ENCODE data around the gene ADARB2. TPM values are rescaled to one million over a fixed set of nuclear protein-coding genes. Genes with fewer than 3 reads are reported as not detected.
"Not testable (repeated sequence)": the region's sequence is repeated elsewhere in the genome, so short reads cannot be mapped to it uniquely, and the experiment has no call there.

ADARB2 gene
- polyA plus RNA-seq, 10 donors = 0.04 to 0.45 (median 0.28) TPM

DNA sequence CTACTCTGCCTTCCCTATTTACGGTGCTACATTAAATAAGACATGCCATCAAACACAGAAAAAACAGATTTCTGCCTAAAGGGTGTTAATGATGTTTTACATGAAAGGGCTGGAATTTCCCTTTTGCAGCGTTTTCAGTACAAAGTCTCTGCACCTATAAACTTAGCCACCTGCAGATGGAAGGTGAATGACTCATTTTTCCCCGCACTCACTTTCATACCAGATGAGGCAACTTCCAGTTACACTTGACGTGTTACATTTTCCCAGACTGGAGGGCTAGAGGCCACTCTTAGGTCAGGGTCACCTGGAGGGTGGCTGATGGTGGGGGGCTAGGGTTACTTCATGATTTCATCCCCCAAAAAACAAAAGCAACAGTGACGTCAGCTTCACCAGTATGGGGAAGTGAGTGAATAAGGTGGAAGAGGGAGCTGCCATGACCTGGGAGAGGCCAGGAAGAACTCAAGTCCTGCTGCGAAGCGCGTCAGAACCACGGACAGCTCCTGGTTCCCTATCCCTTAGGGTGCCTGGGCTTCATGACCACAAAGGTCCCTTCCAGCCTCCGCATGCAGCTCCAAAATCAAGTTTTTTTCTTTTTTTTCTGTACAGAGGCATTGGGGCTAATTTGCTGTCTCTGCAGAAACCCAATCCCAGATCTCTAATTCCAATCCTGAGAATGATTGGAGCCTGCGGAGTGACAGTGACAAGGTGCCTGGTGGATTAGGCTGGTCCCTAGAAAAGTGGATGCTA lies 94.0 kb downstream of the ADARB2 start:
- DNase-seq = peak; percentile 5 to 64 (median 51)

DNA sequence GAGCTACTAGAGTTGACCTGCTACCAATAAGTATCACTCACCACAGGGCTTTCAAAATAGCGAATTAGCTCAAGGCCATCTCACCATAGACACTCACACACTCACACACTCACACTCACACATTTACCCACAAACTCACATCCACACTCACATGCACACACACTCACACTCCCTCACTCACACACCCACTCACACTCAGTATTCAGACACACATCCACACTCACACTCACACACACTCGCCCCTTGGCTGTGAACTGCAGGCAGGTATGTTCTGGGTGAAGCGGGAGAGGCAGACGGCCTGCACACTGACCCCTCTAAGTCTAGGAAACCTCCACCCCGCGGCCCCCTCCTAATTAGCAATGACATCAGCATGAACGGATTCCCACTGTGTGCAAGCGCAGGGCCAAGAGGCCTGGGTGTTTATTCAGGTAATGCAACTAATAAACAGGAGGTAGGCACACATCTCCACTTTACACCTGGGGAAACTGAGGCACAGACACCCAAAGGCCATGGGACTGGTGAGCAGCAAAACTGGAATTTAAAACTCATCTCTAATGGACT lies 94.6 kb downstream of the ADARB2 start:
- no peak for DNase-seq

DNA sequence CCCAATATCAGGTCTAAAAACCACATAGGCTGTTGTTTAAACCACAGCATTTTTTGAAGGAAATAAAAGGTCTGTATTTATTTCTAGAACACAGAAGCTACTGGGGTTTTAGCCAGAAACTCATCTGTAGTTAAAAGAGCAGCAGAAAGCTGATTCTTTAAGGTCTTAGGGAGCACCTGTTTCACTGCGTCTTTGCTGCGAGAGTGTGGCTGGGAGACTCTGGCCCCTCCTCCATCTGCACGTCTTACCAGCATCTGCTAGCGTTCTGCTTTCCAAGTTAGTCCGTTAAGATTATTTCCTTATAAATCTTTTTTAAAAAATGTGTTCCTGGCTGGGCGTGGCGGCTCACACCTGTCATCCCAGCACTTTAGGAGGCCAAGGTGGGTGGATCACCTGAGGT lies 95.9 kb downstream of the ADARB2 start:
- DNase-seq = no peak

DNA sequence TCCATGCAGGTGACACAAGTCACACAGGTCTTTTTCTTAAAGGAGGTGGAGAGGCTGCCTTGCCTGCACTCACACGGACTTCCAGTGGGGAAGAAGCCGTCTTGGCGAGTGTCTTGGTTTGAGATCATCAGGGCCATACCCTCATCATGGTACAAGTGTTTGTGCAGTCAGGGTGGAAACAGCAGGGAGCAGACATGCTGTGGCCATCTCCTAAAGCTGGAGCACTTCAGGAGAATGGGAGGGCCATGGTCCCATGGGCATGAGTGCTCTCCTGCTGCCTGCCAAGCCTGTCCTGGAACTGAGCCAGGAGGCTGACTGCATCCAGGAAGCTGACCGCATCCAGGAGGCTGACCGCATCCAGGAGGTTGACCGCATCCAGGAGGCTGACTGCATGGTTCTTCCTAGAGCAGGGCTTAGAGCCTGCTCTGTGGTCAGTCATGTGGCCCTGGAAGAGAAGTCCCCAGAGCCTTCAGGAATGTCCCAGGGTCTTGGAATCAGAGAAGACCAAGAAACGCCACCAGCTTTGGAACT lies 98.4 kb downstream of the ADARB2 start:
- DNase-seq = no peak

DNA sequence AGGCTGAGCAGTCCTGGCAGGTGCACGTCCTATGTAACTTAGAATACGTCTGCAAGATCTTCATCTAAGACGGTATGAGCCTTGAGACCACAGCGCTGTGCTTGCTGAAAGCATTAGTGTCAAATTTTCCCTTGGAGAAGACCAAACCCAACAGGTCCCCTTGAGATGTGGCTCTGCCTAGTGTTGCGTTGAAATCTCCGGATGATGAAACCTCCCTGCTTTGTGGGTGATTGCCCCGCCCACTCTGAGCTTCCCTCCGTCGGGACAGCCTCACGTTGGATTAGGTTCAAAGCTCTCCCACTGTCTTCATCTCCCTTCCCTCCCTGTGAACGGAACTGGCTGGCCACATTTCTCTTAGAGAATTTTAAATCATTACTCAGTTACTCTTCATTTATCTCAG lies 102.0 kb downstream of the ADARB2 start:
- no peak for DNase-seq

DNA sequence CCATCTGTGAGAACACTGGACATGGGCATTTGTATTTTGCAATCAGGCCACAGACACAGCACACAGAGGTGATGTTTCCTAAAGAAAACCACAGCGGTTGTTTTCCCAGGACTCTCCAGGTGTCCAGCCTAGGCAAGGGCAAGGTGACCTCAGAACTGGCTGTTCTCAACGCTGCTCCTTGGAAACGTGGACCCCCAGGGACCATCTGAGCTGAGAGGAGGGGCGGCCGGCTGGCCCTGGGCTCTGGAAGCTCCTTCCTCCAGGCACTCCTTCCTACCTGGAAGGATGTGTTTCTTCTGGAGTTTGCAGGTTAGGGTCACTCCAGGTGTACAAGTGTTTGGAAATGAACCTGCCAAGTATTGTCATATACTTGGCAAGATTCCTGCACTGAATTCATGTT lies 103.1 kb downstream of the ADARB2 start:
- DNase-seq = no peak

DNA sequence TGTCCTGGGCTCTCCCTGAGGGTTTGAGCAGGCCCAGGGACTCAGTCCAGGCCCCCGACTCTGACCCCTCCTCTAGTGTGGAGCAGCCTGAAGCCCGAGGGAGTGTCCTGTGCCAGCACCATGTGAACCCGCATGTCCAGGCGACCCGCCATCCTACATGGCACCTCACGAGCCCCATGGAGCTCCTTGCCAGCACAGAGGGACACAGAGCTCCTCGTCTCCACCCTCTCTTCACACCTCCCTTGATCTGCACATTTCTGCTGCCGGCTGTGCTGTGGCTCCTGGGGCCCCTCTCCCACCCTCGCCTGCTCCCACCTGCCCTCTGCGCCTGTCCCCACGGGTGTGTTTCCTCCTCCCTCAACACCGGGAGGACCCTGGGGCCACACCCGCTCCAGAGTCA lies 103.5 kb downstream of the ADARB2 start:
- DNase-seq = no peak

DNA sequence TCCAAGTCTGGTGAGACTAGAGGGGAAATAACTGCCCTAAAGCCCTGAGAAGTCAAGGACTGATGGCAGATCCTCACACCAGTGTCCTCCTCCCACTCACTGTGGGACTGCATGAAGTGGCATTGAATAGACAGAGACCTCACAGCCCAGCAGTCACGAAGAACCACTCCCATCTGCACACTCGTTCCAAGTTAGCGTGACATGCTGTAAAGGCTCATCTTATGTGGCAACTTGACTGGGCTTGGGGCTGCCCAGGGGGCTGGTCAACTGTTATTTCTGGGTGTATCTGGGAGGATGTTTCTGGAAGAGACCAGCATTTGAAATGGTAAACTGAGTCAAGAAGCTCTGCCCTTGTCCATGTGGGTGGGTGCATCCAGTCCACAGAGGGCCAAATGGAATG lies 104.7 kb downstream of the ADARB2 start:
- no peak for DNase-seq

DNA sequence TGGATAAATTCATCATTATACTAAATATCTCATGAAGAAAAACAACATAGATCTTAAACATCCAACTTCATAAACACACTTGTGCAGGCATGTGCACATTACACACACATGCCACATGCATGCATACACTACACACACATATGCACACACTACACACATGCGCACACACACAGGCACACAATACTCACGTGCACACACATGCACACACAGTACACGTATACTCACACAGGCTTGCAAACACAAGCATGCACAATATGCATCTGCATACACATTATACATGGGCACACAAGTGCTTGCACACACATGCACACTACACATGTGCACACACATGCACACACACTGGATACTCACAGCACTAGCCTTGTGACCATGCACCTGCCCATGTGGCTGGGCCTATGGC lies 105.2 kb downstream of the ADARB2 start:
- no peak for DNase-seq

DNA sequence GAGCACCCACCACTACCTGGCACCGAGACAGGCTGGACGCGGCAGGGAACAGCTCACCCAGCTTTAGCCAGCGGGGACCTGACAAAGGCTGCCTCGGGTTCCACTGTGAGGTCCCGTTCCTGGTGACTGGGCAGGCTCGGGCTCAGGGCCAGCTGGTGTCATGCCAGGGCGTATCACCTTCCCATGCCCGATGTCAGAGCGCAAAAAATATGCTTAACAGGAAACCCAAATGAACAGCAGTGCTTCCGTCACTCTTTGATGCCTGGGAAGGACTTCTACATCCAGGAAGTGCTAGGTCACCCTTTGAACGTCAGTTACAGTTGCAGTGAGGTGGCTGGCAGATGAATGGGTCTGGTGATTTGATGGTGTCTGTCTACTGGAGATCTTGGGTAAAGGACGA lies 106.0 kb downstream of the ADARB2 start:
- no peak for DNase-seq

DNA sequence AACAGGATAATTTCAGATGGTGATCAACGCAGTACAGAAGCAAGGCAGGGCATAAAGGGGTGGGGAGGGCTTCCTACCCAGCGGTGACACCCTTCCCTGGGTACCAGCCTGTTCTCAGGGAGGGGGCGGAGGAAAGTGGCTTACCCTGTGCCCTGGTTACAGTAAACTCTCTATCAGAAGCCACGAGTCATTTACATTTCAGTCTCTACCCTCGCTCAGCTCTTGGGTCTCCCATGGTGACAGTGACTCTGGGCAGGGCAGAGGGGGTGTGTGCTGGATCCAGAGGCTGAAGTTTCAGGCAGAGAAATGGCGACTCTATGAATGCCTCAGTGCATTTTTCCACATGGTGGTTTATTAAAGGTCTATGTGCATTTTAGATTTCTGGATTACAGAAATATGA lies 107.0 kb downstream of the ADARB2 start:
- DNase-seq = no peak

DNA sequence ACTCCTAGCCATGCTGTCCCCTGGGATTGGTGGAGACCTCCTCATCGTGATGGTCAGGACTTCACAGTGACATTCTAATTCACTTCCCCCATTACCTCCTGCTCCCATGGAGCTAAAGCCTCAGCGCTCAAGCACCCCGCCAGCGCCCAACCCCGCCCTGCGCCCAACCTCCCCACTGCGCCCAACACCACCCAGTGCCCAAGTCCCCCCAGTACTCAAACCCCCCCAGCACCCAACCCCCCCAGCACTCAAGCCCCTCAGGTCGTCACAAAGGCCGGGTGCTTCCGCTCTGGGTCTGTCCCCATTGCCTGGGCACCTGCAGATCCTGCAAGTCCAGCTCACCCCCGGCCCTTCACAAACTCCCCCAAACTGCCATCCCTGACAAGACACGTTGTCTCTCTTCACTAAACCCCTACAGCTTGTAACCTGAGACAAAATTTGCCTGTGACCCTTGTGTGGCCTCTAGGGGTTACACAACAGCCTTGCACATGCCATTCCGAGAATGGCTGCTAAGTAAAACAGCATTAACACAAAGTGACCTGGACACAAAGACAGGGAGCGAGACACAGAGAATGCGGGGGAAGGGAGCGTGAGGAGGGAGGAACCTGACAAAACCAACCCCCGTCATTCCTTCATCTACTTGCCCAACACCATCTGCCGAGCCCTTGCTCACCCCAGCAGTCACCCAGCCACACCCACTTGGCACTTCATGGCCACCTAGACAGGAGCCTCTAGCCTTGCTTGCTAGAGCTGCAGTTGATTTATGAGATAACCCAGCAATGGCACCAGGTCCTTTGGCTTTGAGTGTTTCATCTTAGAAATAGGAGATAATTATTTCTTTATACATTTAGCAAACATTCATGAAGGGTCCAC lies 107.8 kb downstream of the ADARB2 start:
- DNase-seq = no peak

DNA sequence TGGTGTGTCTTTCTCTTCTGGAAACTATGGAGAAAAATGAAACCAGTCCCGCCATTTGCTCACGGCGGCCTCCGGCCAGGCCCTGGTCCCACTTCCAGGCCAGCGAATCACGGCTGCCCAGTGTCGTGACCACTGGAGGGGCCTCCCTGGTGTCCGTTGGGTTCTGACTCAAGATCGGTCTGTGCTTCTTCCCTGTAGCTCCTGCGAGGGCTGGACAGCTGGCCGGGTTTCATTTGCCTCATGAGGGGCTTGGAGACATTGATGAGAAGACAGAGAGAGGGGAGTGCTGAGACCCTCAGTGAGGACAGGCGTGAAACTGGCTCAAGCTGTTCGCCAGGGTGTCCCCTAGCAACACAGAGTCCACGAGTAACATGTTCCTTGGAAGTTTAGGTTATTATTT lies 108.6 kb downstream of the ADARB2 start:
- no peak for DNase-seq

DNA sequence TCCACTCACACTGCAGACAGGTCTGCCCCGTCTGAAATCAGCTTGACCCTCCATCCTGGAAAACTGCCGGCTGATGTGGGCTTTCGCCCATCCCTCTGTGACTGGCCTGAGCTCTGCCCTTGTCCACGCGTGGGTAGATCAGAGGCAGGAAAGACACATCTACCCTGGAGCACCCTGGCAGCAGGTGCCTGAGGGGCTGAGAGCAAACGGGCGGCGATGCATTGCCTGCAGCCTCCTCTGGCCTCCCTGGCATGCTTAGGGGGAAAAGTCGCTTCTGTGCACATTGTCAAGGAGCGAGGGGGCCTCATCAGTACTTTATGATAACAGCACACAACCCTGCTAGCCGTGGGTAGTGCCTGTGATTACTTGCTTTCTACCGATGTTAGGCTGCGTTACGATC lies 109.4 kb downstream of the ADARB2 start:
- no peak for DNase-seq

DNA sequence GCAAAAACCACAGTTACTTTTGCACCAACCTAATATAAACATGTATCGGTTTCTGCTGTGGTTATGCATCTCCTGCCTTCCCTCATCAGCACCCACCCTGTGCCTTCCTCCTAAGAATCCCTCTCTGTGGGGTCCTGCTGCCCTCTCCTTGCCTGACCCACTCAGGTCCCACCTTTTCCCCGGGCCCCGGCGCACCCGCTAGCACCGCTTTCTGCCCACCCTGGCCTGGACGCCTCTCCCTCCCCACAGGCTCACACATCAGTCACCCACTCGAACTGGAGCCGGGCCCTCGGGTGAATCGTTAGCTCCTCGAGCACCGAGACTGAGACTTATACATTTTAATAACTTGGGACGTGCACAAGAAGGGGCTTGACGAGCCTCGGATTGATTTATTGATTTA lies 110.5 kb downstream of the ADARB2 start:
- DNase-seq = no peak

DNA sequence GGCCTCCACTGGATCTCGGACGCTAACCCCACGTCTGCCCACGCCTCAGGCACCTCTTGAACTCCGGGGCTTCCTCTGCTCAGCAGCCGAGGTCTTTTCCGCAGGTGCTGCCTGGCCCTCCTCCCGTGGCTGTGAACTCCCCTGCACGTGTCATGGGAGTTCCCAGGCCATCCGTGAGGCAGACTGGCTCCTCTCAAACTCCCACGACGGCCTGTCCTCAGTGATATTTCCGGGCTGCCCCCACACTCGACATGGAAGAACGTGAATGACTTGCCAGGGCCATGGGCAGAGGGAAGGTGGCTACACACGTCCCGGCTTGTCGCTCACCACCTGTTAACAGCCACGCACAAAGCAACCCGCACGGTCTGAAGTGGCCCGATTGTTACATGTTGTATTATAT lies 110.9 kb downstream of the ADARB2 start:
- DNase-seq = no peak

DNA sequence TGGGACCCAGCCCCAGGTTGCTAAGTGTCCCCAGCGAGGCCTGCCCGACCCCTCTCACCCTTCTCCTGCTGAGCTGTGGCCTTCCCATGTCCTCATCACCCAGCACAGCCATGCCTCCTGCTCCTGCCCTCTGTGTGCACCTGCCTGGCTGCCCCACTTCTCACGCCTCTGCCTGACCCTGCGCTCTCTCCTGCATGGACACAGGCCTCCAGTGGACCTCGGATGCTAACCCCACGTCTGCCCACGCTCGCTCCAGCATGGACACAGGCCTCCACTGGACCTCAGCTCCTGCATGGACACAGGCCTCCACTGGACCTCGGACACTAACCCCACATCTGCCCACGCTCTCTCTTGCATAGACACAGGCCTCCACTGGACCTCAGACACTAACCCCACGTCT lies 111.6 kb downstream of the ADARB2 start:
- no peak for DNase-seq

DNA sequence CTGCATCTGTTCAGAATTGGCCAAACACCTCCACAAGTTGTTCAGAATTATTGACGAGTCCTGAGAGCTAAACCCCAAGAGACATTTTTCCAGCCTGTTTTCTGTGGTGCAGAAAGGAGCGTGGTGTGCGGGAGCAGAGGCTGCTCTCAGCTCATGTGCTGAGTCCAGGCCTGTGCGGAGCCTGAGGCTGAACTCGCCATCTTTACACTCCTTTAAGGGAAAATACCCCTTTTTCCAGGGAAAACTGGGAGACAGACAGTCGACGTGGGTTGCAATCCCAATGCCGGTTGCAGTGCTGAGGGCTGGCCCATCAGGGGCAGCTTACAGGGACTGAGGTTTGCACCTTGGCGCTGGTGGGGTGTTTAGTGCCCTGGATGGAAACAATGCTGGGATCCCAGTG lies 112.2 kb downstream of the ADARB2 start:
- no peak for DNase-seq

DNA sequence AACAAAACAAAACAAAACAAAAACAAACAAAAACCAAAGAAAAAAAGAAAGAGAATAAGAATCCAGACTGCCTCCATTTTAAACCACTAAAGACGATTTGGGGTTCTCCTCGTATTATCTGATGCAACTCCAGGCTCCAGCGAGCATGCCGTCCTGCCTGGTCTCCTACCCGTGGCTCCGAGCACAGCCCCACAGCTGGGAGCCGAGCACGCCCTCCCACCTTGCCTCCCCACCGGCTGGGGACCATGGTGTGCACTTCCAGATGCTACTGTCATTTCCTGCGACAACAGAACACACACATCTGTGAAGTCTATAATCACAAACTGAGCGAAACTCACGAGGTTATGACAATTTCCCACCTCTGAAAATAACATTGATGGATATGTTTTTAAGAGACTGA lies 113.1 kb downstream of the ADARB2 start:
- no peak for DNase-seq

DNA sequence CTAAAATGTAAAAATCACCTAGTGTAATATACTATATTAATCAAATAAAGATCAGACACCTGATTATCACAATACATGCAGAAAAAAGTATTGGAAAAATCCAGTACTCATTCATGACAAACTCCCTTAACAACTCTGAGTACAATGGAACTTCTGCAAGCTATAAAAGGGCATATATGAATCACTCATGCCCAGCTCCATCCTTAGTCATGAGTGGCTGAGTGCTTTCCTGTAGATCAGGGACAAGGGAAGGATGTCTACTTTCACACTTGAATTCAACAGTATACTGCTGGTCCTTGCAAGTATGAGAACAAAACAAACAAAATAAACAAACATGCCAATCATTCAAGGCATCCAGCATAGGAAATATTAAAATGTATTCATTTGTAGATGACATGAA lies 116.5 kb downstream of the ADARB2 start:
- no peak for DNase-seq

DNA sequence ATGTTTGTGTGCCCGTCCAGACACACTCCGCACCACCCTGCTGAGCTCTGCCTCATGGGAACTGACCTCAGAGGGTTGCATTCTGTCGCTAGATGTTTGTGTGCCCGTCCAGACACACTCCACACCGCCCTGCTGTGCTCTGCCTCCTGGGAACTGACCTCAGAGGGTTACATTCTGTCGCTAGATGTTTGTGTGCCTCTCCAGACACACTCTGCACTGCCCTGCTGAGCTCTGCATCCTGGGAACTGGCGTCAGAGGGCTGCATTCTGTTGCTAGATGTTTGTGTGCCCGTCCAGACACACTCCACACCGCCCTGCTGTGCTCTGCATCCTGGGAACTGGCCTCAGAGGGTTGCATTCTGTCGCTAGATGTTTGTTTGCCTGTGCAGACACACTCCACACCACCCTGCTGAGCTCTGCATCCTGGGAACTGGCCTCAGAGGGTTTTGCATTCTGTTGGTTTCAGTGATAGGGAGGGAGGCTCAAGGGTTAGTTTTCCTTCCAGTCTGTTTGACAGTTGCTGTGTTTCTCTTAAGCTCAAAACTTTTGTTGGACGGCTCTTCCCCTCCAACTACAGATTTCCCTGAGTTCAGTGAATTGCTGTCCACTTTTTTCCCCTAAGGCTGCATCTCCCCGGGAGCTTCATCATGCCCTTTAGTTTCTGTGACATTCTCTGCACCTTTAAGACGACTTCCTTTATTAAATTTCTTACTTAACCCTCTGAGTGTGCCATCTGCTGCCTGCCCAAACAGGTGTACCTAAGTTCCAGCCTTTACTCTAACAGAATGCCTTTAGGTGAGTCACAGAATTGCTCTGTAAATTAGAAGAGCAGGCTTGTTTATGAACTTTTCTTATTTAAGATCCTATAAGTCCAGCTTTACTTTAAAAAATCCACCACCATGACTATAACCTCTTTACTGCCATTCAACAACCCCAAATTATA lies 119.7 kb downstream of the ADARB2 start:
- not testable (repeated sequence) for DNase-seq

DNA sequence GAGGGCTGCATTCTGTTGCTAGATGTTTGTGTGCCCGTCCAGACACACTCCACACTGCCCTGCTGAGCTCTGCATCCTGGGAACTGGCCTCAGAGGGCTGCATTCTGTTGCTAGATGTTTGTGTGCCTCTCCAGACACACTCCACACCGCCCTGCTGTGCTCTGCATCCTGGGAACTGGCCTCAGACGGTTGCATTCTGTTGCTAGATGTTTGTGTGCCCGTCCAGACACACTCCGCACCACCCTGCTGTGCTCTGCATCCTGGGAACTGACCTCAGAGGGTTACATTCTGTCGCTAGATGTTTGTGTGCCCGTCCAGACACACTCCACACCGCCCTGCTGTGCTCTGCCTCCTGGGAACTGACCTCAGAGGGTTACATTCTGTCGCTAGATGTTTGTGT lies 120.6 kb downstream of the ADARB2 start:
- not testable (repeated sequence) for DNase-seq

All from muscle of back (tissue), 11 donors.